IMR-90 (cell line): Measurements from ENCODE around the gene ZNF654. TPM values are rescaled to one million over a fixed set of nuclear protein-coding genes. Genes with fewer than 3 reads are reported as not detected.

Experiments used
- ATAC-seq: fragments of 200-7000 bp; cut with Tn5 transposase; 2 replicates; pipeline ENCODE4 v1.9.1; 2020; ENCODE audit warnings: low read depth, mild to moderate bottlenecking, moderate library complexity
- BruUV-seq: library from RNA; stranded (reverse); fragments of 400-500 nt; replicated peaks from 2 replicates; lab custom pipeline; 2021; lab: Mats Ljungman, UMichigan
- CTCF ChIA-PET: fragments of 300-600 bp; formaldehyde crosslinking; extraction: SDS; loops from one replicate; lab custom pipeline; 2021; ENCODE audit warnings: antibody characterized with exemption; lab: Yijun Ruan, JAX
- POLR2A ChIA-PET: fragments of 300-600 bp; sonication (Branson Sonifier 250); formaldehyde crosslinking; loops from one replicate; lab custom pipeline; 2022; ENCODE audit warnings: antibody characterized with exemption; ENCODE audit not compliant: unreplicated experiment; lab: Charles Lee
- DNase-seq: peaks from one replicate; pipeline ENCODE4 v3.0.0; 2013
- H2AFZ ChIP-seq: replicated peaks from 2 replicates; pipeline ENCODE3; 2013; ENCODE audit warnings: low read length, mild to moderate bottlenecking; ENCODE audit not compliant: poor library complexity
- H2AK5ac ChIP-seq: 2 replicates; pipeline ENCODE4 v1.6.1; 2013; ENCODE audit warnings: low read depth, low read length, inconsistent platforms
- H2AK9ac ChIP-seq: replicated peaks from 2 replicates; pipeline ENCODE3; 2013; ENCODE audit warnings: mild to moderate bottlenecking, low read depth, low read length, moderate library complexity; ENCODE audit not compliant: poor library complexity
- H2BK120ac ChIP-seq: 2 replicates; pipeline ENCODE4 v1.6.1; 2013; ENCODE audit warnings: low read depth, low read length, inconsistent platforms
- H2BK15ac ChIP-seq: 3 replicates; pipeline ENCODE4 v1.6.1; 2013; ENCODE audit warnings: low read depth, low read length, inconsistent platforms
- H2BK20ac ChIP-seq: 2 replicates; pipeline ENCODE4 v1.6.1; 2013; ENCODE audit warnings: low read depth, mild to moderate bottlenecking, inconsistent platforms, low read length, moderate library complexity
- H2BK5ac ChIP-seq: 2 replicates; pipeline ENCODE4 v1.6.1; 2013; ENCODE audit warnings: mild to moderate bottlenecking, low read depth, low read length, inconsistent platforms; ENCODE audit not compliant: poor library complexity, severe bottlenecking
- H3K14ac ChIP-seq: replicated peaks from 2 replicates; pipeline ENCODE4 v1.6.1; 2013; ENCODE audit warnings: low read depth, low read length, inconsistent platforms
- H3K18ac ChIP-seq: 2 replicates; pipeline ENCODE4 v1.6.1; 2013; ENCODE audit warnings: low read depth, low read length, control low read depth
- H3K23ac ChIP-seq: 2 replicates; pipeline ENCODE4 v1.6.1; 2013; ENCODE audit warnings: low read depth, low read length, inconsistent platforms
- H3K27ac ChIP-seq: 2 replicates; pipeline ENCODE4 v1.5.1; 2013; ENCODE audit warnings: mild to moderate bottlenecking, control low read depth, low read length; ENCODE audit not compliant: insufficient read depth
- H3K27me3 ChIP-seq: 2 replicates; pipeline ENCODE4 v1.6.1; 2013; ENCODE audit warnings: low read length; ENCODE audit not compliant: control insufficient read depth, insufficient read depth
- H3K36me3 ChIP-seq: 2 replicates; pipeline ENCODE4 v1.6.1; 2013; ENCODE audit warnings: low read length, mixed read lengths; ENCODE audit not compliant: control insufficient read depth, insufficient read depth
- H3K4ac ChIP-seq: 2 replicates; pipeline ENCODE4 v1.6.1; 2013; ENCODE audit warnings: low read depth, low read length, inconsistent platforms
- H3K4me1 ChIP-seq: 2 replicates; pipeline ENCODE4 v1.6.1; 2013; ENCODE audit warnings: low read length, mixed read lengths; ENCODE audit not compliant: control insufficient read depth, insufficient read depth
- H3K4me2 ChIP-seq: 2 replicates; pipeline ENCODE4 v1.6.1; 2013; ENCODE audit warnings: low read depth, mild to moderate bottlenecking, control low read depth, low read length, moderate library complexity
- H3K4me3 ChIP-seq: 2 replicates; pipeline ENCODE4 v1.5.1; 2013; ENCODE audit warnings: low read depth, mild to moderate bottlenecking, control low read depth, low read length, moderate library complexity; ENCODE audit not compliant: insufficient read depth
- H3K56ac ChIP-seq: 2 replicates; pipeline ENCODE4 v1.6.1; 2013; ENCODE audit warnings: low read length, inconsistent platforms; ENCODE audit not compliant: insufficient read depth; ENCODE audit errors: extremely low read depth
- H3K79me1 ChIP-seq, 2 experiments: 2 replicates each; pipeline ENCODE4 v1.6.1; 2013; ENCODE audit warnings: low read length in 2 of 2, inconsistent platforms in 1 of 2, low read depth in 1 of 2
- H3K9ac ChIP-seq: 2 replicates; pipeline ENCODE4 v1.6.1; 2013; ENCODE audit warnings: low read depth, low read length, control low read depth
- H3K9me1 ChIP-seq: 2 replicates; pipeline ENCODE4 v1.6.1; 2013; ENCODE audit warnings: low read length, inconsistent platforms; ENCODE audit not compliant: insufficient read depth
- H3K9me3 ChIP-seq: 2 replicates; pipeline ENCODE4 v1.6.1; 2013; ENCODE audit warnings: low read length; ENCODE audit not compliant: control insufficient read depth, insufficient read depth
- H4K20me1 ChIP-seq: 2 replicates; pipeline ENCODE4 v1.6.1; 2013; ENCODE audit warnings: low read length, inconsistent platforms; ENCODE audit not compliant: insufficient read depth
- H4K5ac ChIP-seq: 2 replicates; pipeline ENCODE4 v1.6.1; 2013; ENCODE audit warnings: mild to moderate bottlenecking, low read depth, low read length, control low read depth
- H4K8ac ChIP-seq, 2 experiments: 2 replicates each; pipeline ENCODE4 v1.6.1; 2013; ENCODE audit warnings: low read depth in 2 of 2, low read length in 2 of 2, control low read depth in 1 of 2, inconsistent platforms in 1 of 2
- H4K91ac ChIP-seq: 2 replicates; pipeline ENCODE4 v1.6.1; 2013; ENCODE audit warnings: low read depth, low read length, inconsistent platforms; ENCODE audit not compliant: insufficient read depth
- BHLHE40 ChIP-seq: fragments of 150-350 bp; IDR thresholded peaks from 2 replicates; pipeline ENCODE4 v1.6.1; 2016; ENCODE audit warnings: mild to moderate bottlenecking, low read depth, low read length
- CEBPB ChIP-seq: IDR thresholded peaks from 2 replicates; pipeline ENCODE4 v1.6.1; 2012; ENCODE audit warnings: low read depth, low read length, improper control_type of control experiment
- CHD1 ChIP-seq: IDR thresholded peaks from 2 replicates; pipeline ENCODE4 v1.6.1; 2012; ENCODE audit warnings: low read depth, low read length, improper control_type of control experiment
- CTCF ChIP-seq: conservative IDR thresholded peaks from 2 replicates; pipeline ENCODE4 v1.5.1; 2012; ENCODE audit warnings: mild to moderate bottlenecking, low read depth, low read length, improper control_type of control experiment
- ELK1 ChIP-seq: fragments of 150-350 bp; IDR thresholded peaks from 2 replicates; pipeline ENCODE4 v1.6.1; 2016; ENCODE audit warnings: low read depth, mild to moderate bottlenecking, low read length, moderate library complexity, borderline replicate concordance
- MAFK ChIP-seq: IDR thresholded peaks from 2 replicates; pipeline ENCODE4 v1.6.1; 2012; ENCODE audit warnings: low read depth, low read length, improper control_type of control experiment
- MAZ ChIP-seq: IDR thresholded peaks from 2 replicates; pipeline ENCODE4 v1.6.1; 2012; ENCODE audit warnings: low read depth, mild to moderate bottlenecking, low read length, improper control_type of control experiment, moderate library complexity, borderline replicate concordance
- MXI1 ChIP-seq: IDR thresholded peaks from 2 replicates; pipeline ENCODE4 v1.6.1; 2012; ENCODE audit warnings: low read depth, mild to moderate bottlenecking, low read length, moderate library complexity, borderline replicate concordance
- NFE2L2 ChIP-seq: fragments of 150-350 bp; IDR thresholded peaks from 2 replicates; pipeline ENCODE4 v1.6.1; 2016; ENCODE audit warnings: low read depth, mild to moderate bottlenecking, low read length
- RAD21 ChIP-seq: IDR thresholded peaks from 2 replicates; pipeline ENCODE4 v1.6.1; 2012; ENCODE audit warnings: low read length, improper control_type of control experiment
- RCOR1 ChIP-seq: IDR thresholded peaks from 2 replicates; pipeline ENCODE4 v1.6.1; 2012; ENCODE audit warnings: mild to moderate bottlenecking, low read length, improper control_type of control experiment; ENCODE audit not compliant: insufficient replicate concordance
- RFX5 ChIP-seq: IDR thresholded peaks from 2 replicates; pipeline ENCODE4 v1.8.0; 2012; ENCODE audit warnings: low read depth, mild to moderate bottlenecking, low read length, moderate library complexity
- SMC3 ChIP-seq: fragments of 150-350 bp; IDR thresholded peaks from 2 replicates; pipeline ENCODE4 v1.6.1; 2016; ENCODE audit warnings: low read depth, mild to moderate bottlenecking, antibody characterized with exemption, low read length, moderate library complexity
- USF2 ChIP-seq: fragments of 150-350 bp; IDR thresholded peaks from 2 replicates; pipeline ENCODE4 v1.6.1; 2017; ENCODE audit warnings: mild to moderate bottlenecking, antibody characterized with exemption, low read length, low read depth
- WGBS, 2 experiments: methylation state at CpG; one replicate each; pipeline versions ENCODE4 v1.1.5 to v1.1.7; 2013; ENCODE audit warnings: missing lambda C conversion rate in 2 of 2; ENCODE audit not compliant: insufficient read length in 1 of 2; ENCODE audit errors: extremely low coverage in 2 of 2; 5-methylcytosine and 5-hydroxymethylcytosine counted together
- dilution Hi-C: fragments of 300-500 bp; cut with HindIII; formaldehyde crosslinking; loops from one replicate; pipeline ENCODE4 v1.14.3; 2018; ENCODE audit warnings: low sequenced_read_pairs; ENCODE audit not compliant: unreplicated experiment
- in situ Hi-C: fragments of 300-500 bp; cut with MboI; formaldehyde crosslinking; loops from 3 replicates; pipeline ENCODE4 v1.14.3; 2019; ENCODE audit warnings: low sequenced_read_pairs, inconsistent platforms, mixed read lengths
- intact Hi-C: fragments of 100-400 bp; cut with micrococcal nuclease; formaldehyde crosslinking; loops from 2 replicates; pipeline ENCODE4 v1.10.0; 2022
- polyA plus RNA-seq, 3 experiments: library from polyadenylated mRNA; depleted of rRNA; stranded (reverse); fragments of >200 nt; gene quantifications; 2 replicates each; pipeline ENCODE4 v1.2.3, GENCODE V29; 2012; ENCODE audit warnings: low replicate concordance in 1 of 3
- total RNA-seq: library from RNA; depleted of rRNA; stranded (reverse); fragments of >200 nt; gene quantifications from 2 replicates; pipeline ENCODE4 v1.2.3, GENCODE V29; 2012

Gene ZNF654
- total and polyA plus RNA-seq, 2 of the 4 experiments (the other 2 are of a cell fraction), result 3.3 to 11.5 TPM

GRCh38 chr3:88082854-88083253 is 23.8 kb downstream of the ZNF654 start:
- Histone ChIP-seq H3K36me3 (peaks cover 5% of the 10 kb centered on the region), H3K56ac (no peak overlapping the region; the same call in 1 of the 2 replicates), H2BK15ac (no peak overlapping the region), H3K23ac (no peak overlapping the region), H3K27me3 (no peaks in the 10 kb centered on the region), H4K20me1 (peaks cover 23% of the 10 kb centered on the region), H3K79me1 (peaks cover 8 to 38% of the 10 kb centered on the region in 2 experiments), H2AK9ac (no peak overlapping the region), H3K27ac (no peak overlapping the region), H3K9me3 (no peaks in the 10 kb centered on the region), H4K91ac (no peak overlapping the region), H2BK20ac (no peak overlapping the region), H2BK120ac (no peak overlapping the region), H2AK5ac (no peak overlapping the region), H4K5ac (no peak overlapping the region), H3K14ac (no peak overlapping the region), H2BK5ac (no peak overlapping the region), H4K8ac (no peak overlapping the region), H3K4me1 (no peaks in the 10 kb centered on the region), H2AFZ (no peak overlapping the region), H3K18ac (no peak overlapping the region), H3K9me1 (no peaks in the 10 kb centered on the region), H3K4ac (no peak overlapping the region), H3K9ac (no peak overlapping the region), H3K4me3 (no peak overlapping the region), H3K4me2 (no peak overlapping the region)
- dilution Hi-C loops (no loop called here), intact Hi-C loops (no loop called here), in situ Hi-C loops (no loop called here)
- ATAC-seq (no peak), DNase-seq (no peak)
- CTCF ChIA-PET, result no interaction called here
- no CpG with 5 or more reads among the region's 2 CpGs for WGBS, 2 experiments
- BruUV-seq, result no TSS peak
- POLR2A ChIA-PET, result no interaction called here
- TF ChIP-seq MAZ (no peak), CTCF (no peak), SMC3 (no peak), ELK1 (no peak), RCOR1 (no peak), MAFK (no peak), MXI1 (no peak), NFE2L2 (no peak), CHD1 (no peak), BHLHE40 (no peak), USF2 (no peak), RAD21 (no peak), CEBPB (no peak), RFX5 (no peak)
